ENCODE data around the gene KDSR.
A peak's percentile ranks its signal among the peaks of the same experiment; 100 is the strongest.
"Not testable (repeated sequence)": the region's sequence is repeated elsewhere in the genome, so short reads cannot be mapped to it uniquely, and the experiment has no call there.

The KDSR gene

GRCh38 chr18:63365876-63366212, 1.2 kb downstream of the KDSR start:
- no peak for DNase-seq

- DNase-seq = no peak
Observed at GRCh38 chr18:63363951-63364350, 3.1 kb downstream of the KDSR start.

GRCh38 chr18:63363420-63363819, 3.6 kb downstream of the KDSR start:
- DNase-seq = not testable (repeated sequence)

- no peak for DNase-seq
Observed at GRCh38 chr18:63356272-63356896, 10.6 kb downstream of the KDSR start.

GRCh38 chr18:63350230-63350629, 16.8 kb downstream of the KDSR start:
- no peak for DNase-seq

- DNase-seq = no peak
Observed at GRCh38 chr18:63348508-63349136, 18.4 kb downstream of the KDSR start.

- no peak for DNase-seq
Observed at GRCh38 chr18:63346480-63347183, 20.4 kb downstream of the KDSR start.

GRCh38 chr18:63346031-63346430, 21.0 kb downstream of the KDSR start:
- no peak for DNase-seq

GRCh38 chr18:63344918-63345317, 22.1 kb downstream of the KDSR start:
- no peak for DNase-seq

- no peak for DNase-seq
Observed at GRCh38 chr18:63344263-63344662, 22.7 kb downstream of the KDSR start.

- DNase-seq = no peak
Observed at GRCh38 chr18:63342206-63342605, 24.8 kb downstream of the KDSR start.

GRCh38 chr18:63339920-63340484, 27.0 kb downstream of the KDSR start:
- peak; percentile 11 for DNase-seq

GRCh38 chr18:63336366-63337099, 30.5 kb downstream of the KDSR start:
- DNase-seq = no peak

- no peak for DNase-seq
Observed at GRCh38 chr18:63331105-63331504, 35.9 kb downstream of the KDSR start.

- DNase-seq = no peak
Observed at GRCh38 chr18:63329431-63330145, 37.4 kb downstream of the KDSR start.

GRCh38 chr18:63326011-63326410, 41.0 kb downstream of the KDSR start:
- no peak for DNase-seq

- DNase-seq = no peak
Observed at GRCh38 chr18:63325086-63325686, 41.8 kb downstream of the KDSR start.

- peak; percentile 41 for DNase-seq
Observed at GRCh38 chr18:63322908-63323634, 43.9 kb downstream of the KDSR start.

- no peak for DNase-seq
Observed at GRCh38 chr18:63322206-63322605, 44.8 kb downstream of the KDSR start.

GRCh38 chr18:63321291-63321690, 45.7 kb downstream of the KDSR start:
- DNase-seq = no peak

- DNase-seq = no peak
Observed at GRCh38 chr18:63320975-63321265, 46.1 kb downstream of the KDSR start.

Measured in stimulated activated CD4-positive, alpha-beta T cell treated with anti-CD3 and anti-CD28 coated beads, Interleukin-12 subunit alpha, Interleukin-12 subunit beta, amount 100 ng/mL, for 4 hours (primary cell).